Type B pancreatic cell (in vitro differentiated cells): ENCODE data around the gene MEIOB. TPM values are rescaled to one million over a fixed set of nuclear protein-coding genes. Genes with fewer than 3 reads are reported as not detected.

Source experiments
- DNase-seq: peaks from one replicate; pipeline ENCODE4 v3.0.0; 2021; ENCODE audit warnings: mixed read lengths; ENCODE audit not compliant: unreplicated experiment; ENCODE audit errors: extremely low spot score
- H3K27ac Mint-ChIP-seq: 2 replicates; pipeline ENCODE4 v1.8.0; 2021; ENCODE audit warnings: mild to moderate bottlenecking, mixed read lengths
- H3K27me3 Mint-ChIP-seq: 2 replicates; pipeline ENCODE4 v1.8.0; 2021; ENCODE audit warnings: mixed read lengths
- H3K36me3 Mint-ChIP-seq: 2 replicates; pipeline ENCODE4 v1.8.0; 2021; ENCODE audit warnings: mixed read lengths
- H3K4me1 Mint-ChIP-seq: one replicate; pipeline ENCODE4 v1.8.0; 2021; ENCODE audit warnings: mixed read lengths; ENCODE audit not compliant: unreplicated experiment
- H3K4me3 Mint-ChIP-seq: 2 replicates; pipeline ENCODE4 v1.8.0; 2021; ENCODE audit warnings: mild to moderate bottlenecking, mixed read lengths
- H3K9me3 Mint-ChIP-seq: 2 replicates; pipeline ENCODE4 v1.8.0; 2021; ENCODE audit warnings: mixed read lengths
- CTCF ChIP-seq: fragments of 200-600 bp; sonication (generic); conservative IDR thresholded peaks from 2 replicates; pipeline ENCODE4 v1.5.0; 2021; ENCODE audit warnings: antibody characterized with exemption, mild to moderate bottlenecking
- total RNA-seq: library from RNA; stranded (reverse); gene quantifications from 2 replicates; pipeline ENCODE4 v1.2.1, GENCODE V29; 2021; ENCODE audit warnings: low replicate concordance

Gene MEIOB
- total RNA-seq, 1 donor from 2014 or later: not detected

- Mint-ChIP-seq H3K27ac (no peak overlapping the region), H3K4me1 (no peaks in the 10 kb centered on the region), H3K36me3 (no peaks in the 10 kb centered on the region), H3K27me3 (no peaks in the 10 kb centered on the region), H3K9me3 (no peaks in the 10 kb centered on the region), H3K4me3 (no peak overlapping the region)
- no peak for TF ChIP-seq CTCF
- no peak for DNase-seq
Measured at GRCh38 chr16:1790261-1790610, 81.7 kb downstream of the MEIOB start.

GRCh38 chr16:1789643-1790045 is 82.3 kb downstream of the MEIOB start:
- TF ChIP-seq CTCF: no peak
- H3K36me3 Mint-ChIP-seq: no peaks in the 10 kb centered on the region
- H3K27ac Mint-ChIP-seq: no peak overlapping the region
- DNase-seq: no peak
- H3K4me1 Mint-ChIP-seq: no peaks in the 10 kb centered on the region
- H3K27me3 Mint-ChIP-seq: no peaks in the 10 kb centered on the region
- H3K4me3 Mint-ChIP-seq: no peak overlapping the region
- no peaks in the 10 kb centered on the region for H3K9me3 Mint-ChIP-seq

DNA sequence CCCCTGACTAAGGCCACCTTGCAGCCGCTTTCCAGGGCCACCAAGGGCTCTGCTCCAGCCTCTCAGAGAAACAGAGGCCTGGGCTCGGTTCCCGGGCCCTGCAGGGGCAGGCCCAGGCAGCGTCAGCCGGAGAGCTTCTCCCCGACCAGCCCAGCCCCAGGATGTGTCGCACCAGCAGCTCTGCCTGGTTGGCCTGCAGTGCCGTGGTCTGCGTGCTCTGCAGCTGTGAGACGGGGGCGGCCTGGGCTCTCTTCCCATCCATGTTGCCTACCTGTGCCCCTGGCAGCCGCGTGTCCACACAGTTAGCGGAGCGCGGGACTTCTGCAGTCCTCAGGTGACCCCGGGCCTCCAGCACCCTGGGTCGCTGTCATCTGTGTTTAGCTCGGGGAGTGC is 83.3 kb downstream of the MEIOB start:
- Mint-ChIP-seq H3K36me3 (no peaks in the 10 kb centered on the region), H3K4me3 (no peak overlapping the region), H3K27ac (no peak overlapping the region), H3K9me3 (no peaks in the 10 kb centered on the region), H3K4me1 (no peaks in the 10 kb centered on the region), H3K27me3 (no peaks in the 10 kb centered on the region)
- no peak for DNase-seq
- TF ChIP-seq CTCF: no peak

GRCh38 chr16:1788095-1788707 is 83.8 kb downstream of the MEIOB start:
- Mint-ChIP-seq H3K27ac (no peak overlapping the region), H3K9me3 (no peaks in the 10 kb centered on the region), H3K27me3 (no peaks in the 10 kb centered on the region), H3K4me3 (no peak overlapping the region), H3K4me1 (peaks cover 3% of the 10 kb centered on the region), H3K36me3 (peaks cover 2% of the 10 kb centered on the region)
- TF ChIP-seq CTCF: no peak
- no peak for DNase-seq

GRCh38 chr16:1787322-1788094 is 84.5 kb downstream of the MEIOB start:
- peaks cover 3% of the 10 kb centered on the region for H3K36me3 Mint-ChIP-seq
- no peak for TF ChIP-seq CTCF
- no peaks in the 10 kb centered on the region for H3K9me3 Mint-ChIP-seq
- H3K27ac Mint-ChIP-seq: no peak overlapping the region
- no peaks in the 10 kb centered on the region for H3K27me3 Mint-ChIP-seq
- no peak for DNase-seq
- H3K4me1 Mint-ChIP-seq: peaks cover 4% of the 10 kb centered on the region
- no peak overlapping the region for H3K4me3 Mint-ChIP-seq
